ENCODE results near the gene POMC. TPM values are rescaled to one million over a fixed set of nuclear protein-coding genes. Genes with fewer than 3 reads are reported as not detected.

POMC gene
- total and polyA plus RNA-seq, 2 of the 8 experiments (the other 6 are each of a cell fraction or from before 2014, with no cell fraction given), result 1.7 to 4.7 TPM

DNA sequence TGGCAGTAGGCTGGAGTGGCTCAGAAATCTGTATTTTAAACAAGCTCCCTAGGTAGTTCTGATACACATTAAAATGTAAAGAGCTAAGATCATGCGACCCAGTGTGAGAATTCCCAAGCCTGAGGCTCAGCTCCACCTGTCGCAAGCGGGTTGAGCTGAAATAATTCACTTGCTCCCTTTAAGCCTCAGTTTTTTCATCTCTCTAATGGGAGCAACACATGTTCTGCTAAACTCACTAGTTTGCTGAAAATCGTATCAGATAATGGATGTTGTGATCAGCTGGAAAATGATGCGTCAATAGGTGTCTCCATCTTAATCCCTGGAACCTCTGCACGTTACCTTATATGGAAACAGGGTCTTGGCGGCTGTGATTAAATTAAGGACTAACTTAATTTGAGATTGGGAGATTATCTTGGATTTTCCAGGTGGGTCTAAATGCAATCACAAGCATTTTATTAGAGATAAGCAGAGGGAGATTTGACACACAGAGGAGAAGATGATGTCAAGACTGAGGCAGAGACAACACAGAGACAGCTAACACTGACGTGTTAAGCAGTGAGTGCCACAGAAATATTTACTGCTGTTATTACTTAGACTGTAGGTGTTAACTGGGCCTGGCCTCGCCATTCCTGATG lies 53.0 kb downstream of the POMC start:
- Histone ChIP-seq H3K56ac (replicated peaks; ENCODE audit: insufficient read length, low read depth, low read length) (no peak overlapping the region), H2BK120ac (replicated peaks; ENCODE audit: low read depth, low read length) (no peak overlapping the region), H3K4ac (replicated peaks; ENCODE audit: insufficient read length, low read depth, low read length) (no peak overlapping the region), H2BK20ac (ENCODE audit: low read length) (no peak overlapping the region), H3K4me1 (replicated peaks in 1 of 4; ENCODE audit: control insufficient read depth in 3 of 4, insufficient read depth in 4 of 4, low read length in 3 of 4) (no peaks in the 10 kb centered on the region; a peak in 2 of 7 replicates), H4K20me1 (replicated peaks in 1 of 2; ENCODE audit: control insufficient read depth in 1 of 2, insufficient read depth in 2 of 2, low read length in 2 of 2) (no peaks in the 10 kb centered on the region), H2BK5ac (ENCODE audit: low read depth, low read length) (no peak overlapping the region), H3K9me3 (ENCODE audit: insufficient read depth in 2 of 2, low read depth in 1 of 2, low read length in 1 of 2) (no peaks in the 10 kb centered on the region), H4K91ac (replicated peaks; ENCODE audit: insufficient read length, low read length) (no peak overlapping the region), H3K23ac (ENCODE audit: insufficient read length) (no peak overlapping the region), H4K8ac (ENCODE audit: extremely low read depth, insufficient read depth, low read length) (no peak overlapping the region), H3K4me2 (ENCODE audit: insufficient read depth in 1 of 2, low read depth in 2 of 2, low read length in 2 of 2) (no peak overlapping the region), H3K79me2 (ENCODE audit: control insufficient read depth in 1 of 2, insufficient read depth in 2 of 2, low read length in 2 of 2) (no peaks in the 10 kb centered on the region), H3K14ac (ENCODE audit: insufficient read length) (no peak overlapping the region), H4K5ac (ENCODE audit: insufficient read length, low read depth, low read length) (no peak overlapping the region), H3K23me2 (ENCODE audit: low read depth, low read length) (no peaks in the 10 kb centered on the region), H2BK15ac (ENCODE audit: low read length) (no peak overlapping the region), H2AFZ (ENCODE audit: low read length) (no peak overlapping the region), H3K79me1 (ENCODE audit: low read depth, low read length) (no peaks in the 10 kb centered on the region), H3K27ac (ENCODE audit: low read depth, low read length) (no peak overlapping the region), H3K18ac (ENCODE audit: extremely low read depth, low read length) (no peak overlapping the region), H3K36me3 (ENCODE audit: control insufficient read depth in 2 of 4, insufficient read depth in 4 of 4, low read length in 3 of 4) (no peaks in the 10 kb centered on the region), H2AK5ac (ENCODE audit: low read depth, low read length) (no peak overlapping the region), H3K9ac (replicated peaks in 1 of 4; ENCODE audit: extremely low read depth in 1 of 4, low read depth in 3 of 4, low read length in 3 of 4) (no peak overlapping the region), H3K4me3 (ENCODE audit: extremely low read depth in 1 of 4, insufficient read depth in 2 of 4, low read depth in 3 of 4, low read length in 4 of 4) (no peak overlapping the region), H2BK12ac (ENCODE audit: low read depth, low read length) (no peak overlapping the region), H3K27me3 (replicated peaks in 1 of 4; ENCODE audit: control insufficient read depth in 3 of 4, extremely low read depth in 1 of 4, insufficient read depth in 3 of 4, low read length in 3 of 4) (no peaks in the 10 kb centered on the region)
- DNase-seq (ENCODE audit: low read depth in 1 of 2, low spot score in 2 of 2) (no peak), FAIRE-seq (no peak)
- POLR2A ChIA-PET (ENCODE audit: partially characterized antibody), result no interaction called here
- TF ChIP-seq TCF12 (IDR thresholded peaks at IDR 0.05; ENCODE audit: low read depth, low read length) (no peak), RBBP5 (IDR thresholded peaks at IDR 0.05; ENCODE audit: borderline replicate concordance, low read depth, low read length) (no peak), KDM1A (IDR thresholded peaks at IDR 0.05; ENCODE audit: borderline replicate concordance, low read length) (peak; percentile 79; the same call in 1 of the 2 replicates), MAFK (IDR thresholded peaks at IDR 0.05; ENCODE audit: low read depth, low read length) (no peak), BACH1 (IDR thresholded peaks at IDR 0.05; ENCODE audit: low read length) (no peak)
- 89% methylated on average over 9 of the region's 9 CpGs; no CpG with 5 or more reads in 1 of the 2 experiments for WGBS, 2 experiments (ENCODE audit: extremely low coverage in 1 of 2, insufficient coverage in 1 of 2, insufficient read length in 1 of 2, insufficient replicate concordance in 2 of 2, low coverage in 1 of 2, low lambda C conversion rate in 2 of 2, missing lambda C conversion rate in 1 of 2)
- CTCF ChIA-PET (ENCODE audit: partially characterized antibody), result interaction anchor here (0.7 to 2.2 kb wide), 8 partner anchors 9 to 1907 kb away, joined by 3 to 21 read pairs (median 5); no protein-coding TSS in a partner anchor
